Stomach (tissue), 9 donors: ENCODE measurements around the gene NELFCD. TPM values are rescaled to one million over a fixed set of nuclear protein-coding genes. Genes with fewer than 3 reads are reported as not detected.
A peak's percentile ranks its signal among the peaks of the same experiment; 100 is the strongest.

Experiments used
- DNase-seq, 2 donors: peaks; one replicate each; pipeline versions ENCODE4 v3.0.0 to v3.0.0-alpha.2; 2013 to 2019
- H3K27ac ChIP-seq, 5 donors: fragments of 200-600 bp in 4 of 5; sonication (generic) in 4 of 5; one replicate each; pipeline ENCODE4 v1.5.1; 2013 to 2019; ENCODE audit warnings: mild to moderate bottlenecking in 1 of 5, moderate library complexity in 1 of 5
- H3K27me3 ChIP-seq, 3 donors: fragments of 200-600 bp; sonication (generic); one replicate each; pipeline ENCODE4 v1.5.1; 2017 to 2019; ENCODE audit warnings: mixed run types in 1 of 3
- H3K36me3 ChIP-seq, 4 donors: fragments of 200-600 bp; sonication (generic); 1 replicate in 3 of 4; 2 replicates in 1 of 4; pipeline ENCODE4 v1.5.1; 2016 to 2019
- H3K4me1 ChIP-seq, 4 donors: fragments of 200-600 bp; sonication (generic); one replicate each; pipeline ENCODE4 v1.5.1; 2016 to 2019
- H3K4me3 ChIP-seq, 4 donors: fragments of 200-600 bp; sonication (generic) in 3 of 4; one replicate each; pipeline ENCODE4 v1.5.1; 2016 to 2019; ENCODE audit warnings: mild to moderate bottlenecking in 1 of 4
- H3K9me3 ChIP-seq, 4 donors: fragments of 200-600 bp; sonication (generic); one replicate each; pipeline ENCODE4 v1.5.1; 2016 to 2019
- EP300 ChIP-seq: sonication (generic); formaldehyde crosslinking; IDR thresholded peaks from one replicate; pipeline ENCODE4 v1.6.1; 2017; ENCODE audit warnings: antibody characterized with exemption
- POLR2A ChIP-seq, 4 donors: fragments of 450-650 bp; IDR thresholded peaks; one replicate each; pipeline ENCODE4 v1.6.1; 2016; ENCODE audit warnings: antibody characterized with exemption in 4 of 4, control low read depth in 2 of 4, mild to moderate bottlenecking in 1 of 4, moderate library complexity in 1 of 4
- POLR2AphosphoS5 ChIP-seq, 3 donors: sonication (generic); formaldehyde crosslinking; IDR thresholded peaks; one replicate each; pipeline ENCODE4 v1.6.1; 2016; ENCODE audit warnings: antibody characterized with exemption in 3 of 3
- WGBS, 5 donors: extraction: QIAGEN DNeasy Blood & Tissue Kit in 3 of 5; methylation state at CpG; one replicate each; pipeline versions ENCODE4 v1.1.5 to v1.1.7; 2013 to 2018; 5-methylcytosine and 5-hydroxymethylcytosine counted together
- intact Hi-C: fragments of 100-400 bp; cut with DNase I; formaldehyde crosslinking; loops from one replicate; pipeline ENCODE4 v1.15.1; 2023; ENCODE audit warnings: low total_unique reads
- polyA plus RNA-seq, 3 donors: library from polyadenylated mRNA; stranded (reverse); fragments of 200-250 nt; gene quantifications; one replicate each; pipeline ENCODE4 v1.2.3, GENCODE V29; 2013
- total RNA-seq, 5 donors: library from RNA; depleted of rRNA; stranded (reverse); fragments of >200 nt; gene quantifications; one replicate each; pipeline versions ENCODE4 v1.1.0 to v1.2.3, GENCODE V29; 2014 to 2016
- TF ChIP-seq, protein P1 (sequence below), 7 experiments: fragments of 450-650 bp in 4 of 7; fragments of 200-600 bp in 3 of 7; sonication (generic) in 3 of 7; IDR thresholded peaks; one replicate each; pipeline ENCODE4 v1.5.1; 2016 to 2019; ENCODE audit warnings: antibody characterized with exemption in 7 of 7, control low read depth in 2 of 7, mild to moderate bottlenecking in 1 of 7
- donor health status: healthy with polysubstance abuse.
- donor health status: Bipolar disorder and iron deficiency.
- donor health status: healthy.

Gene NELFCD
- total and polyA plus RNA-seq, 8 donors: 20.9 to 59.5 (median 41.2) TPM

DNA sequence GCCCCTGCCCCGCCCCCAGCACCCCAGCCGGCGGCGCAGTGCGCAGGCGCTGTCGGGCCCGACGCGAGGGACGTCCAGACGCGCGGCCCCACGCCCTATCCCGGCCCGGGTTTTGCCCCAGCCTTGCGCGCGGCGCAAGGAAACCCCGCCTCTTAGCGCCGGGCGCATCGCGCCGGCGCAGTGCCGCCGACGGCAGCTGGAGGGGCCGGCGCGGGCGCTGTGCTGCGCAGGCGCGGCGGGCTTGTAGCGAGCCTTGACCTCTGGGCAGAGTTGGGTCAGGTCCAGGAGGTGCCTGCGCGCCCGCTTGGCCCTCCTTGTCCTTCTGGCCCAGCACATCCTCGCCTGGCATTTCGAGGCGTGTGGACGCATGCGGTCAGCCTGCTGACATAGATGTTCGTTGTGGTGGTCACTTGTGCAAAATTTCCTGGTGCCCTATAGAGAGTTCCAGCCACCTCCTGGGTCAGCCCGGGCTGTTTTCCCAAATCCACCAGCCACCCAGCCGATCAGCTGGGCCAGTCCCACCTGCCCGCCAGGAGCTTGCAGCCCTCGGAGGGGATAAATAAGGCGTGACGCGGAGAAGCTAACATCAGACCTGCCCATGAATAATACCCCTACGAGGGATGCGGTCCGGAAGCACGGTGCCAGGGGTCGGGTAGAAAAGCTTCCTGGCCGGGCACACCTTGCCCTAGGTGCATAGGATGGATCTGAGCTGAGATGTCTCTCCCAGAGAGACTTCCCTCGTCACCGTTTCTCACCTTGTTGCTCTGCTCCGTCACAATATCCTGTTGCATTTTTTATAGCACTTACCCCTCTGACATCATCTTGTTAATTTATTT, 62.0 kb downstream of the NELFCD start:
- intact Hi-C loops: loop anchor here (5.0 to 10.0 kb wide), 2 partner anchors 36 to 58 kb away; partner anchors contain the start of genes CTSZ and NELFCD
- TF ChIP-seq EP300 (no peak), POLR2A (IDR thresholded peaks at IDR 0.05) (no peak), POLR2AphosphoS5 (IDR thresholded peaks at IDR 0.05) (peak; percentile 43 to 81 (median 55))
- WGBS, 5 donors: 17 to 53% (median 19%) methylated on average over 17 to 66 of the region's 66 CpGs

DNA sequence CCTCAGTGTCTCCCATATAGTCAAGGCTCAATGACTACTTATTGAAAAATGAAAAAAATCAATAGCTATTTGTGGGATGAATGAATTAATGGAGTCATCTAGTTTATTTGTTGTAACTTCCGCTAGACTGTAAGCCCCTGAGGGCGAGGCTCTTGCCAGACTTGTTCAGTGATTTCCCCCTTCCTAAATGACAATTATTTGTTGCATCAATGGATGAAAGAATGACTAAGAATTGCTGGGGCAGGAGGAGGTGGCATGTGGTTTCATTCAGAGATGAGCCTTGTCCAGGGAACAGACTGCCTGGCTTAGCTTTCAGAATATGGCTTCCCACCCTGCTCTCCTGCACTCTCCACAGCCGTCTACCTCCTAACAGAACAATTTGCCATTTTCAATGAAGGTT, 62.6 kb downstream of the NELFCD start:
- Histone ChIP-seq H3K4me1 (peaks cover 27 to 44% (median 37%) of the 10 kb centered on the region in 4 donors), H3K9me3 (no peaks in the 10 kb centered on the region), H3K4me3 (no peak overlapping the region), H3K27ac (peak overlapping the region in 4 of 5 donors; percentile 89 to 93 (median 90)), H3K36me3 (peaks cover 0 to 11% (median 0%) of the 10 kb centered on the region in 4 donors), H3K27me3 (no peaks in the 10 kb centered on the region)
- TF ChIP-seq EP300: no peak
- TF ChIP-seq POLR2A (IDR thresholded peaks at IDR 0.05): no peak
- no peak for TF ChIP-seq POLR2AphosphoS5 (IDR thresholded peaks at IDR 0.05)
- TF ChIP-seq, protein P1, sequence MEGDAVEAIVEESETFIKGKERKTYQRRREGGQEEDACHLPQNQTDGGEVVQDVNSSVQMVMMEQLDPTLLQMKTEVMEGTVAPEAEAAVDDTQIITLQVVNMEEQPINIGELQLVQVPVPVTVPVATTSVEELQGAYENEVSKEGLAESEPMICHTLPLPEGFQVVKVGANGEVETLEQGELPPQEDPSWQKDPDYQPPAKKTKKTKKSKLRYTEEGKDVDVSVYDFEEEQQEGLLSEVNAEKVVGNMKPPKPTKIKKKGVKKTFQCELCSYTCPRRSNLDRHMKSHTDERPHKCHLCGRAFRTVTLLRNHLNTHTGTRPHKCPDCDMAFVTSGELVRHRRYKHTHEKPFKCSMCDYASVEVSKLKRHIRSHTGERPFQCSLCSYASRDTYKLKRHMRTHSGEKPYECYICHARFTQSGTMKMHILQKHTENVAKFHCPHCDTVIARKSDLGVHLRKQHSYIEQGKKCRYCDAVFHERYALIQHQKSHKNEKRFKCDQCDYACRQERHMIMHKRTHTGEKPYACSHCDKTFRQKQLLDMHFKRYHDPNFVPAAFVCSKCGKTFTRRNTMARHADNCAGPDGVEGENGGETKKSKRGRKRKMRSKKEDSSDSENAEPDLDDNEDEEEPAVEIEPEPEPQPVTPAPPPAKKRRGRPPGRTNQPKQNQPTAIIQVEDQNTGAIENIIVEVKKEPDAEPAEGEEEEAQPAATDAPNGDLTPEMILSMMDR (IDR thresholded peaks at IDR 0.05): no peak
- intact Hi-C loops: loop anchor here (5.0 to 10.0 kb wide), 2 partner anchors 36 to 59 kb away; partner anchors contain the start of genes CTSZ and NELFCD
- DNase-seq: no peak
- WGBS, 5 donors: 73 to 88% (median 78%) methylated on average over 3 of the region's 3 CpGs

More for the DNA sequence above, 62.0 kb downstream of the NELFCD start:
- peaks cover 27 to 44% (median 37%) of the 10 kb centered on the region in 4 donors for H3K4me1 ChIP-seq
- no peaks in the 10 kb centered on the region for H3K9me3 ChIP-seq
- peak; percentile 96 to 98 for DNase-seq
- H3K27me3 ChIP-seq: no peaks in the 10 kb centered on the region
- peak overlapping the region; percentile 87 to 95 (median 90) for H3K4me3 ChIP-seq
- H3K27ac ChIP-seq: peak overlapping the region; percentile 80 to 93 (median 90)
- H3K36me3 ChIP-seq: peaks cover 2 to 15% (median 3%) of the 10 kb centered on the region in 4 donors

GRCh38 chr20:59044295-59044694, 63.2 kb downstream of the NELFCD start:
- peaks cover 27 to 42% (median 33%) of the 10 kb centered on the region in 4 donors for H3K4me1 ChIP-seq
- intact Hi-C loops: loop anchor here (5.0 to 10.0 kb wide), 2 partner anchors 37 to 59 kb away; partner anchors contain the start of genes CTSZ and NELFCD
- H3K9me3 ChIP-seq: no peaks in the 10 kb centered on the region
- TF ChIP-seq EP300 (no peak), POLR2A (IDR thresholded peaks at IDR 0.05) (no peak), POLR2AphosphoS5 (IDR thresholded peaks at IDR 0.05) (no peak)
- TF ChIP-seq, protein P1 (IDR thresholded peaks at IDR 0.05): no peak
- peaks cover 0 to 11% (median 0%) of the 10 kb centered on the region in 4 donors for H3K36me3 ChIP-seq
- H3K27me3 ChIP-seq: no peaks in the 10 kb centered on the region
- no peak overlapping the region for H3K4me3 ChIP-seq
- WGBS, 5 donors: 86 to 92% (median 90%) methylated on average over 3 of the region's 3 CpGs
- peak overlapping the region in 2 of 5 donors; percentile 90 to 93 for H3K27ac ChIP-seq
- no peak for DNase-seq

Other genes starting within 250 kb of the NELFCD start
- 10 to 100 TPM in 1 of 5 donors, 1 to 10 TPM in 1, under 1 TPM in 1, not detected in 2; 0.92 to 45.5 (median 2.6) TPM for gene GNAS-AS1, start 130.4 kb upstream of the NELFCD start, total RNA-seq
- under 1 TPM in 1 of 3 donors, not detected in 2; 0.15 TPM for gene GNAS-AS1, start 130.4 kb upstream of the NELFCD start, polyA plus RNA-seq
- 1,000 to 10,000 TPM in 1 of 5 donors, 100 to 1,000 TPM in 4; 306 to 1,010 (median 502) TPM for gene GNAS, start 128.5 kb upstream of the NELFCD start, total RNA-seq
- gene GNAS, start 128.5 kb upstream of the NELFCD start, polyA plus RNA-seq: 100 to 1,000 TPM; 794 to 911 (median 842) TPM
- 100 to 1,000 TPM in 1 of 5 donors, 10 to 100 TPM in 4; 35.3 to 134 (median 56.9) TPM for gene CTSZ, start 26.0 kb downstream of the NELFCD start, total RNA-seq
- 10 to 100 TPM; 41.7 to 59.1 (median 55.5) TPM for gene CTSZ, start 26.0 kb downstream of the NELFCD start, polyA plus RNA-seq
- under 1 TPM in 1 of 5 donors, not detected in 4; 0.55 TPM for gene TUBB1, start 38.2 kb downstream of the NELFCD start, total RNA-seq
- under 1 TPM in 2 of 3 donors, not detected in 1; 0.03 to 0.12 TPM for gene TUBB1, start 38.2 kb downstream of the NELFCD start, polyA plus RNA-seq
- 100 to 1,000 TPM in 1 of 5 donors, 10 to 100 TPM in 4; 20.4 to 101 (median 27.4) TPM for gene ATP5F1E, start 51.1 kb downstream of the NELFCD start, total RNA-seq
- gene ATP5F1E, start 51.1 kb downstream of the NELFCD start, polyA plus RNA-seq: 10 to 100 TPM; 56.4 to 78.5 (median 71.5) TPM
- gene PRELID3B, start 61.5 kb downstream of the NELFCD start, total RNA-seq: 100 to 1,000 TPM in 1 of 5 donors, 10 to 100 TPM in 4; 35.7 to 322 (median 72.7) TPM
- 10 to 100 TPM; 20.0 to 65.8 (median 31.3) TPM for gene PRELID3B, start 61.5 kb downstream of the NELFCD start, polyA plus RNA-seq
- gene ZNF831, start 182.6 kb downstream of the NELFCD start, total RNA-seq: 1 to 10 TPM in 3 of 5 donors, under 1 TPM in 1, not detected in 1; under 0.01 to 2.9 (median 1.2) TPM
- under 1 TPM; 0.06 to 0.31 (median 0.15) TPM for gene ZNF831, start 182.6 kb downstream of the NELFCD start, polyA plus RNA-seq